ENCODE data around the gene SDC3.

The SDC3 gene

GRCh38 chr1:30905916-30906620 lies 2.5 kb downstream of the SDC3 start:
- in situ Hi-C loops (cut with MboI; ENCODE audit: low sequenced_read_pairs) = no loop called here

DNA sequence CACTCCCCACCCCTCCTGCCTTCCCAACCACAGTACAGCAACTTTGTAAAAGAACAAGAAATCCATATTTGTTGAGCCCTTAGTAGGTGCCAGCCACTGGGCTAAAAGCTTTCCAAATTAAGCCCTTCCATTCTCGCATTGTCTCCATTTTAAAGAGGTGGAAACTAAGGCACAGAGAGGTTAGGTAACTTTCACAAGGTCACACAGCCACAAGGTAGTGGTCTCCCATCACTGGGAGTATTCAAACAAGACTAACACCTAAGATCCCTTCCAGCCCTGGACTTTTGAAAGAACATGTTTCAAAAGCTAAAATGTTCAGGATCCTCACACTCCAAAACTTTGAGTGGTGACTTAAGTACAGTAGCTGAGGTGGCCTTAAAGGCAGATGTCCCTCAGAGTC lies 3.2 kb downstream of the SDC3 start:
- in situ Hi-C loops (cut with MboI; ENCODE audit: low sequenced_read_pairs) = no loop called here

- in situ Hi-C loops (cut with MboI; ENCODE audit: low sequenced_read_pairs) = no loop called here
These were observed 3.6 kb downstream of the SDC3 start for GRCh38 chr1:30904962-30905335.

DNA sequence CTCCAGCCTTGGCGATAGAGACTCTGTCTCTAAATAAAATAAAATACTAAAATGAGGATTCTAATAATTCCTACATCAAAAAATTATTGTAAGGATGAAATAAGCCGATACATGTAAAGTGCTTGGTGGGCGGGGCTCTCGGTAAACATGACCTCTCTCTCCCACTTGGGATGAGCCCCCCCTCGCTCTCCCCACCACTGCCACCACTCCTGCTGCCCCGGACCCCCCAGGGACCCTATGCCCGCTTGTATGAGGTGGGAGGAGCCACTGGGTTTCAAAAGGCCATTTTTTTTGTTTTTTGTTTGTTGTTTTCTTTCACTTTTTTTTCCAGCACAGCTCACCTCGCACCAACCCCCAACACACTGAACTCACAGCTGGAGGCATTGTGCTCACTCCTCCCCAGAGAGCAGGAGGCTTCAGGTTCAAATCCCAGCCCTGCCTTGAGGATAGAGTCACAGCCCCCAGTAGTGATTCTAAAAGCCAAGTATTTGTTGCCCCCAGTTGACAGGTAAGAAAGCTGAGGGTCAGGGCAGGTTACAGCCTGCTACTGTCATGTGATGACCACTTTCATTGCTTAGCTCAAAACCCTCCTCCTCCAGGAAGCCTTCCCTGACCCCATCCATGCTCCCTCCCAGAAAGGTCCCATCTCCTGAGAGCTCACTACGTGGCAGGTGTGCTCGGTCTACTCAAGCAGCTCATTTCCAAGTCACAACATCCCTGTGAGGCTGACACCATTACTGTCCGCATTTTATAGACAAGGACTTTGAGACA lies 4.2 kb downstream of the SDC3 start:
- in situ Hi-C loops (cut with MboI; ENCODE audit: low sequenced_read_pairs) = no loop called here

DNA sequence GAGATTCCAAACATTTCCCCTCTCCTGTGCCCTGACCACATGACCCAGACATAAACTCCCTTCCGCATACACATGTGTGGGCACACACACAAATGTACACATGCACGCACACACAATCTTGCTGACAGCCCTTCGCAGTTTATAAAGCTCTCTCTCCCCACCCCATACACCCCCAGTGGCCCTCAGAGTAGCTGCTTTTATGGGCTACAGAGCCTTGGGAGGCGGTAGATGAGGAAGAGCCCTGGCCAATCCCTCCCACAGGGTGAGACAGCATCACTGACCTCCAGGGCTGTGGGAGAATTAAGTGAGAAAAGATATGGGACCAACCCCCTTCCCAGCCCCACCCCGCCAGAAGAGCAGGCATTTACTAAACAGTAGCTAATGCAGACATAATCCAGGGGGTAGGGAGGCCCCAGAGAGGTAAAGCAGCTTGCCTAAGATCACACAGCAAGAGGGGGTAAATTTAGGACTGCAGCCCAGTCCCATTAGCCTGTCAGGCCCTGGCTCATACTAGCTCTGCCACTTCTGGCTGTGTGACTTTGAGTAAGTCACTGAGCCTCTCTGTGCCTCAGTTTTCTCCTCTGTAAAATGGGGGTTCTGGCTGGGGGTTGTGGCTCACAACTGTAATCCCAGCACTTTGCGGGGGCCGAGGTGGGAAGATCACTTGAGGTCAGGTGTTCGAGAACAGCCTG lies 5.1 kb downstream of the SDC3 start:
- in situ Hi-C loops (cut with MboI; ENCODE audit: low sequenced_read_pairs) = no loop called here

GRCh38 chr1:30902593-30903290 lies 5.8 kb downstream of the SDC3 start:
- in situ Hi-C loops (cut with MboI; ENCODE audit: low sequenced_read_pairs) = no loop called here

DNA sequence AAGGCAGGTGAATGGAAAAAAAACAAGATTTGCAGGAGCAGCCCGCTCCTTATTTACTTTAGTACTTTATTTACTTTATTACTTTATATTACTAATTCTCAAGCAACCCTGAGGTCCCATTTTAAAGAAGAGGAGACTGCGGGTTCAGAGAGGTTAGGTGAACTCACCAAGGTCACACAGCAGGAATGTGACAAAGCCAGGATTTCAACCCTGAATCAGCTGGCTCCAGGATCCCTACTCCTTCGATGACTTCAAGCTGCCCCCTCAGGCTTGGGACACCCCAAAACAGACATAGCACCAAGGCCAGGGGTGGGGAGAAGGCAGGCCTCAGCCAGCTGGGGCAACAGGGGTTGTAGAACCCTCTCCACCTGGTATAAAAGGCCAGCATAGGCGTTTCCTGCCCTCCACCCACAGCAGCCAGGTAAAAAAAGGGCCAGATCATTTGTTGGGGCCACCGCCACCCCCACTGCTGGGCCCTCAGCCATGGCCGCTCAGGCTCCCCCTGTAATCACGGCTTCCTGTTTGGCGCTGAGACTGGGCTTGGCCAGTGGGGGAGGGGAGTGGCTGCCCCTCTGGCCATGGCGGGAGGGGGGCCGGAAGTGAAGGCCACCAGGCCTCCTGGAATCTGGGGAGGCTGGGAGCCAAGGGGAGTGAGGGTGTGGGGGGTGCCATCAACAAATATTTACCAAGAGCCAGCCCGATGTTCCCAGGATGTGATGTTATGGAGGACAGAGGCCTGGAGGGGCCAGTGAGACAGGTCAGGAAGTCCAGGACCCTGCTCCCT lies 6.6 kb downstream of the SDC3 start:
- in situ Hi-C loops (cut with MboI; ENCODE audit: low sequenced_read_pairs) = no loop called here

- in situ Hi-C loops (cut with MboI; ENCODE audit: low sequenced_read_pairs) = no loop called here
These were observed 7.5 kb downstream of the SDC3 start for GRCh38 chr1:30900931-30901560.

DNA sequence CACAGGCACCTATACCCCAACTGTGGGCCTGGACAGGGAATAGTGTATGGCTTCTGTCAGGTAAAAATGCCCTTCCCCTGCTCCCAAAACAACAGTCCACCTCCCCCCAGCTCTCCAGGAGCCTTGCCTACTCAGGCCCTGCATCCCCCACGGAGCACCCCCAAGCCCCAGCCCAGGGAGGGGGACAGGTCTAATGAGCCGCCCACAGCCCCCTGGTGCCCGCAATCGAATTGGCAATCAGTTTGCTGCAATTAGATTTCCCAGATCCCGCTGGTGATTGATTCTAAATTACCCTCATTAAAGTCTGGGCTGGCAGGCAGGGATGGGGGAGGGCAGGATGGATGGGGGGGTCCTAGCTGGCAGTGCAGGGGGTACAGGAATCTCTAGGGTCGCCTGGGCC lies 8.1 kb downstream of the SDC3 start:
- in situ Hi-C loops (cut with MboI; ENCODE audit: low sequenced_read_pairs) = no loop called here

GRCh38 chr1:30899577-30900389 lies 8.8 kb downstream of the SDC3 start:
- in situ Hi-C loops (cut with MboI; ENCODE audit: low sequenced_read_pairs) = no loop called here

GRCh38 chr1:30898031-30898815 lies 10.3 kb downstream of the SDC3 start:
- in situ Hi-C loops (cut with MboI; ENCODE audit: low sequenced_read_pairs) = no loop called here

DNA sequence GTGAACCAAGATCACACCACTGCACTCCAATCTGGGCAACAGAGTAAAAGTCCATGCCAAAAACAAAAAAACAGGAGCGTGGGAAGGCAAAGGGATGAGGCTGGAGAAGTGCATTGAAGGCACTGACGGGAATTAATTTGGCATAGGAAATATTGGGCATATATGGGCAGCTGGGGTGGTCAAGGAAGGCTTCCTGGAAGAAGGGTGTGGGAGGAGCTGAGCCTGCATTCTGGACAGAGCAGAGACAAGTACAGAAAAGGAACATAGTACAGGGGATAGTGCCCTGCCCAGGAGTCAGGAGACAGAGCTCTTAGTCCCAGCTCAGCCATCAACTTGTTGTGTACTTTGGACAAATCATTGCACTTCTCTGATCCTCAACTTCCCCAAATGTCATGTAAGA lies 11.7 kb downstream of the SDC3 start:
- in situ Hi-C loops (cut with MboI; ENCODE audit: low sequenced_read_pairs) = no loop called here

- in situ Hi-C loops (cut with MboI; ENCODE audit: low sequenced_read_pairs) = no loop called here
These were observed 12.5 kb downstream of the SDC3 start for GRCh38 chr1:30895944-30896660.

GRCh38 chr1:30895382-30895943 lies 13.1 kb downstream of the SDC3 start:
- in situ Hi-C loops (cut with MboI; ENCODE audit: low sequenced_read_pairs) = no loop called here

GRCh38 chr1:30894508-30894973 lies 14.0 kb downstream of the SDC3 start:
- in situ Hi-C loops (cut with MboI; ENCODE audit: low sequenced_read_pairs) = no loop called here

- in situ Hi-C loops (cut with MboI; ENCODE audit: low sequenced_read_pairs) = no loop called here
These were observed 14.6 kb downstream of the SDC3 start for GRCh38 chr1:30893776-30894507.

- in situ Hi-C loops (cut with MboI; ENCODE audit: low sequenced_read_pairs) = no loop called here
These were observed 15.9 kb downstream of the SDC3 start for GRCh38 chr1:30892671-30893073.

All from HL-60/S4 (cell line).